Right lobe of liver (tissue), 4 donors: ENCODE data around the gene MBNL2.

Experiments used
- CTCF ChIP-seq, 4 donors: fragments of 200-600 bp in 3 of 4; fragments of 450-650 bp in 1 of 4; IDR thresholded peaks; one replicate each; pipeline versions ENCODE4 v1.5.1 to v1.8.0; 2016 to 2022; ENCODE audit warnings: antibody characterized with exemption in 4 of 4, mild to moderate bottlenecking in 2 of 4
- POLR2A ChIP-seq: fragments of 450-650 bp; IDR thresholded peaks from one replicate; pipeline ENCODE4 v1.6.1; 2017; ENCODE audit warnings: antibody characterized with exemption, mild to moderate bottlenecking
- donor health status: DM: no; HTN: no; CAD: no.
- donor health status: DM: no; HTN: no; CAD: no.
- donor health status: DM: no; HTN: yes; CAD: no.

DNA sequence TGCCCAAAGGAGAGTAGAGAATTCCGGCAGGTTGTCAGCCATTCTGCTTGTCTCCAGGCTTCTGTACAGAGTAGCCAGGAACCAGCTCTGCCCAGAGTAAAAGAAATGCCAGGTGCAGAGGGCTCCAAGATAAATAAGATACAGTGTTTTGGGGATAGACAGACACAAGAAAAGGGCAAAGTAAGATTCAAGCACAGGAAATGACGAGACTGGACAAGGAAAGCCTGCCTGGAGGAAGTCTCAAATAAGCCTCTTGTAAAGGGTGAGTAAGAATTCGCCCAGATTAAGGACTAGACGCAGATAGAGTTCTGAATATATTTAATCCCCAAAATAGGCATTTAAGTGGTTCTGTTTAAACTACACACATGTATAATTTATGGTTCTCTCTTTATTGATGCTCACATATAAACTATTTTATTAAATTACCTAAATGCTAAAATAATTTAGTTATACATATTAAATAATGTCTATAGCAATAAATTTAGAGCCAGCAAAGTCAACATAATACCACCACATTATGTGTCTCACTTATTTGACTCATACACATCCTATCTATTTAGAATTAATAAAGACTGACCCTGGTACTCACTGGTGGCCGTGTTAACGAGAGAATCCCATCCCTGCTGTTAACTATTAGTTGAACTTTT lies 113.5 kb downstream of the MBNL2 start:
- TF ChIP-seq POLR2A (no peak), CTCF (IDR thresholded peaks at IDR 0.05) (no peak)
